Body of pancreas (tissue), 4 donors: Measurements from ENCODE around the gene L3MBTL3. TPM values are rescaled to one million over a fixed set of nuclear protein-coding genes. Genes with fewer than 3 reads are reported as not detected.

Experiments
- ATAC-seq: fragments of 150-250 bp; one replicate; pipeline ENCODE4 v1.9.1; 2016
- DNase-seq, 4 donors: peaks; one replicate each; pipeline ENCODE4 v3.0.0-alpha.2; 2019
- H3K27ac ChIP-seq, 4 donors: fragments of 200-600 bp; sonication (generic); 1 replicate in 3 of 4; 2 replicates in 1 of 4; pipeline versions ENCODE4 v1.5.1 to v1.6.1; 2016 to 2019; ENCODE audit warnings: mild to moderate bottlenecking in 1 of 4, mixed read lengths in 1 of 4, moderate library complexity in 1 of 4
- H3K27me3 ChIP-seq, 2 donors: fragments of 200-600 bp; sonication (generic); one replicate each; pipeline ENCODE4 v1.6.0; 2016; ENCODE audit warnings: mild to moderate bottlenecking in 1 of 2
- H3K36me3 ChIP-seq, 2 donors: fragments of 200-600 bp; sonication (generic); replicated peaks in 1 of 2; 2 replicates each; pipeline ENCODE4 v1.5.1; 2016; ENCODE audit warnings: low read depth in 2 of 2; ENCODE audit not compliant: insufficient read depth in 1 of 2
- H3K4me1 ChIP-seq: fragments of 200-600 bp; sonication (generic); one replicate; pipeline ENCODE4 v1.6.0; 2016
- H3K4me3 ChIP-seq, 2 donors: fragments of 200-600 bp; sonication (generic); 1 replicate in 1 of 2; 2 replicates in 1 of 2; pipeline ENCODE4 v1.5.1; 2016 to 2019
- H3K9me3 ChIP-seq, 3 donors: fragments of 200-600 bp; sonication (generic); 1 replicate in 2 of 3; 2 replicates in 1 of 3; pipeline ENCODE4 v1.5.1; 2016
- CTCF ChIP-seq, 7 experiments: fragments of 450-650 bp in 4 of 7; fragments of 200-600 bp in 3 of 7; sonication (generic) in 3 of 7; IDR thresholded peaks; one replicate each; pipeline ENCODE4 v1.5.1; 2016 to 2019; ENCODE audit warnings: antibody characterized with exemption in 7 of 7
- POLR2A ChIP-seq, 3 donors: fragments of 450-650 bp; IDR thresholded peaks; one replicate each; pipeline ENCODE4 v1.6.1; 2016; ENCODE audit warnings: antibody characterized with exemption in 3 of 3, mild to moderate bottlenecking in 2 of 3
- WGBS, 2 donors: methylation state at CpG; one replicate each; pipeline ENCODE4 v1.1.5; 2017; 5-methylcytosine and 5-hydroxymethylcytosine counted together
- intact Hi-C: fragments of 100-400 bp; cut with DNase I; formaldehyde crosslinking; loops from one replicate; pipeline ENCODE4 v1.15.1; 2023
- total RNA-seq, 2 donors: library from RNA; depleted of rRNA; stranded (reverse); fragments of >200 nt; gene quantifications; one replicate each; pipeline ENCODE4 v1.1.0, GENCODE V29; 2016

Gene L3MBTL3
- total RNA-seq, 2 donors from 2014 or later, result 3.4 to 12.5 TPM

- H3K36me3 ChIP-seq, result no peaks in the 10 kb centered on the region
- no peaks in the 10 kb centered on the region for H3K4me1 ChIP-seq
- H3K9me3 ChIP-seq, result no peaks in the 10 kb centered on the region
- ATAC-seq, result no peak
- no peak for TF ChIP-seq POLR2A (IDR thresholded peaks at IDR 0.05)
- TF ChIP-seq CTCF (IDR thresholded peaks at IDR 0.05), result no peak
- H3K27me3 ChIP-seq, result no peaks in the 10 kb centered on the region
- intact Hi-C loops, result no loop called here
- DNase-seq, result no peak
- no peak overlapping the region for H3K27ac ChIP-seq
- no peak overlapping the region for H3K4me3 ChIP-seq
Measured at GRCh38 chr6:130182466-130182865, 164.1 kb downstream of the L3MBTL3 start.

- WGBS, 2 donors, result 74 to 86% methylated on average over 9 of the region's 9 CpGs
- no peak for ATAC-seq
- intact Hi-C loops, result no loop called here
- no peak overlapping the region for H3K27ac ChIP-seq
- H3K36me3 ChIP-seq, result no peaks in the 10 kb centered on the region
- H3K27me3 ChIP-seq, result no peaks in the 10 kb centered on the region
- no peaks in the 10 kb centered on the region for H3K9me3 ChIP-seq
- no peaks in the 10 kb centered on the region for H3K4me1 ChIP-seq
- TF ChIP-seq POLR2A (IDR thresholded peaks at IDR 0.05), result no peak
- no peak for TF ChIP-seq CTCF (IDR thresholded peaks at IDR 0.05)
- no peak for DNase-seq
- no peak overlapping the region for H3K4me3 ChIP-seq
Measured at GRCh38 chr6:130183271-130184222, 165.2 kb downstream of the L3MBTL3 start.

- ATAC-seq, result no peak
- no peaks in the 10 kb centered on the region for H3K4me1 ChIP-seq
- no peak for TF ChIP-seq CTCF (IDR thresholded peaks at IDR 0.05)
- TF ChIP-seq POLR2A (IDR thresholded peaks at IDR 0.05), result no peak
- H3K9me3 ChIP-seq, result no peaks in the 10 kb centered on the region
- H3K27ac ChIP-seq, result no peak overlapping the region
- no peak overlapping the region for H3K4me3 ChIP-seq
- 64 to 75% methylated on average over 3 of the region's 3 CpGs for WGBS, 2 donors
- intact Hi-C loops, result no loop called here
- H3K27me3 ChIP-seq, result no peaks in the 10 kb centered on the region
- no peaks in the 10 kb centered on the region for H3K36me3 ChIP-seq
- DNase-seq, result no peak
Measured at GRCh38 chr6:130185658-130186057, 167.3 kb downstream of the L3MBTL3 start.

DNA sequence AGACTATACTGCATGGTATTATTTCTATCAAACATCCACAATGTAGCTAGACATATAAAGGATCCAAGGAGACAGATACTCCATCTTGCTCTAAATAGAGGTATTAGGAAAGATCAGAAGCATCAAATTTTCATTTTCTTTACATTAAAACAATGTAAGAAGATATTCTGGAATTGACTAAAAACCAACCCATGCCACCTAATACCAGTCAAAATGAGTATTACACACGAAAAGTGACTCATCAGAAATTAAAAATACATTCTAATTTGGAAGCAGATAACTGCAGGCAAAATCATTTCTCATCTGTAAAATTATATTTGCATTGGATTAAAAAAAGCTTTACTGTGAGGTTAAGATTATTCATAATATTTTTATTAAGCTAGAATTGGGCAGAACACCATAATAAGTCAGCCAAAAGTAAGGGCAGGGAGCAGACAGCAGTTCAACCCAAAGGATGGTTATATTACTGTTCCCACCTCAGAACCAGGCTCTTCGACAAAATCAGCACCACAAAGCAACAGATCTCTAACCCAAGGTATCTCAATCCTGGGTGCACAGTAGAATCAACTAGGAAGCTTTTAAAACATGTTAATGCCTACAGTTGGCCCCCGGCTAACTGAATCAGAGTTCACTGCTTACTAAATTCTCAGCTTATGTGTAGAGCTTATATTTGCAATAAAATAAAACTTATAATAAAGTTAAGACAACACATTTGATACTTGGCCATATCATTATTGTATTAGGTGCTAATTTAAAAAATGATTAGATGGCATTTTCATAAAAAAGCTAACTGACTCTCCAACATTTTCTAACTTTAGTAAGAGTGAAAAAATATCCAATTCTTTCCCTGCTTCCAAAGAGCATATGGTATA, 169.2 kb downstream of the L3MBTL3 start:
- WGBS, 2 donors, result 63 to 64% methylated on average over 3 of the region's 3 CpGs
- DNase-seq (no peak), ATAC-seq (no peak)
- TF ChIP-seq POLR2A (IDR thresholded peaks at IDR 0.05), result no peak
- TF ChIP-seq CTCF (IDR thresholded peaks at IDR 0.05), result no peak
- Histone ChIP-seq H3K9me3 (no peaks in the 10 kb centered on the region), H3K4me3 (no peak overlapping the region), H3K27ac (no peak overlapping the region), H3K36me3 (no peaks in the 10 kb centered on the region), H3K4me1 (no peaks in the 10 kb centered on the region), H3K27me3 (no peaks in the 10 kb centered on the region)
- intact Hi-C loops, result no loop called here
